Smooth muscle cell (in vitro differentiated cells): Measurements from ENCODE around the gene CCDC57. TPM values are rescaled to one million over a fixed set of nuclear protein-coding genes. Genes with fewer than 3 reads are reported as not detected.
A peak's percentile ranks its signal among the peaks of the same experiment; 100 is the strongest.

ENCODE experiments used
- DNase-seq: peaks from one replicate; lab custom pipeline; 2025; ENCODE audit not compliant: unreplicated experiment; lab: John Stamatoyannopoulos, UW
- H2AFZ ChIP-seq: fragments of 200-600 bp; sonication (generic); 2 replicates; pipeline ENCODE4 v1.6.0; 2016; ENCODE audit warnings: antibody characterized with exemption, low read depth, mild to moderate bottlenecking
- H3F3A ChIP-seq: fragments of 200-600 bp; sonication (generic); 2 replicates; pipeline ENCODE4 v1.6.0; 2017; ENCODE audit warnings: antibody characterized with exemption, low read depth
- H3K27ac ChIP-seq: fragments of 200-600 bp; sonication (generic); 2 replicates; pipeline ENCODE4 v1.5.1; 2016; ENCODE audit warnings: low read depth, mild to moderate bottlenecking
- H3K27me3 ChIP-seq: fragments of 200-600 bp; sonication (generic); 2 replicates; pipeline ENCODE4 v1.6.1; 2016; ENCODE audit warnings: low read depth, mild to moderate bottlenecking
- H3K36me3 ChIP-seq: fragments of 200-600 bp; sonication (generic); 2 replicates; pipeline ENCODE4 v1.5.1; 2016; ENCODE audit warnings: low read depth
- H3K4me1 ChIP-seq: fragments of 200-600 bp; sonication (generic); 2 replicates; pipeline ENCODE4 v1.5.1; 2016; ENCODE audit warnings: low read depth
- H3K4me2 ChIP-seq: fragments of 200-600 bp; sonication (generic); 2 replicates; pipeline ENCODE4 v1.6.0; 2016; ENCODE audit warnings: mild to moderate bottlenecking
- H3K4me3 ChIP-seq: fragments of 200-600 bp; sonication (generic); 2 replicates; pipeline ENCODE4 v1.5.1; 2016; ENCODE audit warnings: mild to moderate bottlenecking
- H3K79me2 ChIP-seq: fragments of 200-600 bp; sonication (generic); 2 replicates; pipeline ENCODE4 v1.6.0; 2016; ENCODE audit warnings: low read depth, mild to moderate bottlenecking
- H3K9ac ChIP-seq: fragments of 200-600 bp; sonication (generic); 2 replicates; pipeline ENCODE4 v1.6.0; 2016; ENCODE audit warnings: low read depth
- H3K9me3 ChIP-seq: fragments of 200-600 bp; sonication (generic); replicated peaks from 2 replicates; pipeline ENCODE4 v1.5.1; 2016; ENCODE audit warnings: low read depth
- H4K20me1 ChIP-seq: fragments of 200-600 bp; sonication (generic); 2 replicates; pipeline ENCODE4 v1.6.0; 2016; ENCODE audit warnings: low read depth
- WGBS: methylation state at CpG from one replicate; pipeline ENCODE4 v1.1.7; 2016; ENCODE audit warnings: low lambda C conversion rate; 5-methylcytosine and 5-hydroxymethylcytosine counted together
- polyA plus RNA-seq: library from polyadenylated mRNA; unstranded; fragments of >200 nt; fragmentation: Nextera tagmentation; extraction: Ambion mirVana; gene quantifications from 2 replicates; pipeline ENCODE4 v1.2.1, GENCODE V29; 2016
- total RNA-seq: library from RNA; depleted of rRNA; stranded (reverse); fragments of >200 nt; gene quantifications from 2 replicates; pipeline ENCODE4 v1.2.3, GENCODE V29; 2014
- TF ChIP-seq, protein P1 (sequence below): fragments of 200-600 bp; sonication (generic); IDR thresholded peaks from 2 replicates; pipeline ENCODE4 v1.5.1; 2017; ENCODE audit warnings: borderline replicate concordance, mild to moderate bottlenecking, antibody characterized with exemption; ENCODE audit not compliant: insufficient read depth, poor library complexity, severe bottlenecking

The CCDC57 gene
- total and polyA plus RNA-seq, 2 experiments from 2014 or later: 18.3 to 23.1 TPM

- no peaks in the 10 kb centered on the region for H3K27me3 ChIP-seq
- no peaks in the 10 kb centered on the region for H3F3A ChIP-seq
- H3K79me2 ChIP-seq: peaks cover 5% of the 10 kb centered on the region
- H3K4me1 ChIP-seq: peaks cover 6% of the 10 kb centered on the region
- TF ChIP-seq, protein P1, sequence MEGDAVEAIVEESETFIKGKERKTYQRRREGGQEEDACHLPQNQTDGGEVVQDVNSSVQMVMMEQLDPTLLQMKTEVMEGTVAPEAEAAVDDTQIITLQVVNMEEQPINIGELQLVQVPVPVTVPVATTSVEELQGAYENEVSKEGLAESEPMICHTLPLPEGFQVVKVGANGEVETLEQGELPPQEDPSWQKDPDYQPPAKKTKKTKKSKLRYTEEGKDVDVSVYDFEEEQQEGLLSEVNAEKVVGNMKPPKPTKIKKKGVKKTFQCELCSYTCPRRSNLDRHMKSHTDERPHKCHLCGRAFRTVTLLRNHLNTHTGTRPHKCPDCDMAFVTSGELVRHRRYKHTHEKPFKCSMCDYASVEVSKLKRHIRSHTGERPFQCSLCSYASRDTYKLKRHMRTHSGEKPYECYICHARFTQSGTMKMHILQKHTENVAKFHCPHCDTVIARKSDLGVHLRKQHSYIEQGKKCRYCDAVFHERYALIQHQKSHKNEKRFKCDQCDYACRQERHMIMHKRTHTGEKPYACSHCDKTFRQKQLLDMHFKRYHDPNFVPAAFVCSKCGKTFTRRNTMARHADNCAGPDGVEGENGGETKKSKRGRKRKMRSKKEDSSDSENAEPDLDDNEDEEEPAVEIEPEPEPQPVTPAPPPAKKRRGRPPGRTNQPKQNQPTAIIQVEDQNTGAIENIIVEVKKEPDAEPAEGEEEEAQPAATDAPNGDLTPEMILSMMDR: no peak
- peak overlapping the region; percentile 74 for H3K4me3 ChIP-seq
- WGBS: 60% methylated on average over 36 of the region's 36 CpGs
- no peaks in the 10 kb centered on the region for H3K36me3 ChIP-seq
- H2AFZ ChIP-seq: no peak overlapping the region
- peak overlapping the region; percentile 96 for H3K4me2 ChIP-seq
- peak overlapping the region; percentile 88 for H3K9ac ChIP-seq
- no peak for DNase-seq
- H3K9me3 ChIP-seq: no peaks in the 10 kb centered on the region
- no peak overlapping the region for H3K27ac ChIP-seq
- H4K20me1 ChIP-seq: no peaks in the 10 kb centered on the region
These were observed 148.0 kb downstream of the CCDC57 start for GRCh38 chr17:82064433-82065192.

DNA sequence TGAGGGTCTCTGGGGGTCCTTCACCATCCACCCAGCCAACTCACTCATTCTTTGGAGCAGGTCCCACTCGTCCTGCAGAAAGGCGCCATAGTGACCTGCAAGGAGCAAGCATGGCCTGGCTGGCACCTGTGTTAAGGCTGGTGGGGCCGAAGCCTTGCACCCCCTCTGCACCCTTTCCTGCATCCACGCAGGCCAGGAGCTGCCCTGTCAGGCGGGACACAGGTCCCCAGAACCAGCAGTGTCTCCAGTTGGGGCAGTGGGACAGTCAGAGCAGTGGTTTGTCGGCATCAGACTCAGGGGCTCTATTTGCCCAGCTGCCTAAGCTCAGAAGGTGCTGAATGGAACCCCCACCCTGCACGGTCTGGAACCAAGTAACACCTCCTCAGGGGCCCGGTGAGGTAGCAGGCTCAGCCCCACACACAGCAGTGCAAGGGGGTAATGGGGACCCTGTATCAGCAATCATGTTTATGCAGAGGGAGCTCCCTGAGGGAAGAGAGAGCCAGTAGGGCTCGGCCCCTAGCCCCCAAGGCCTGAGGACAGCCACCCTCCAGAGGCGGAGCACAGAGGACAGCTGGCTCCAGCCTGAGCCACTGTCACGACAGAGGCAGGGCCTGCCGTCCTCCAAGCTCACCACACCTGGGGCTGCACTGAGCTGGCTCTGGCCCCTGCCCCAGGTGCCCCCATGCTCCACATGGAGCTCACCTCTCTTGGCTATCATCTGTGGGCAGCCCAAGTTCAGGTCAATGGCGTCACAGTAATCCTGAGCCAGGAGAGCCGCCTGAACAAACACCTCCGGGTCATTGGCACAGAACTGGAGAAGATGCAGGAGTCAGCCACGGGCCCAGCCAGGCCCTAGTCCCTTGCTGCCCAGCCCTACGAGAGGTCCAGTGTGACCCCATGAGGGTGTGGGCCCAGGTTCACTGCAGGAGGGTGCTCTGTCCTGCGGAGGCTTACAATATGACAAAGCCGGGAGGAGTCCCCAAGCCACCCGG is 148.9 kb downstream of the CCDC57 start:
- Histone ChIP-seq H4K20me1 (no peaks in the 10 kb centered on the region), H3K4me3 (no peak overlapping the region)
- WGBS: 94% methylated on average over 20 of the region's 20 CpGs

GRCh38 chr17:82062984-82063368 is 149.7 kb downstream of the CCDC57 start:
- no peak overlapping the region for H2AFZ ChIP-seq
- H3K36me3 ChIP-seq: no peaks in the 10 kb centered on the region
- H3K4me2 ChIP-seq: no peak overlapping the region
- H3K27me3 ChIP-seq: no peaks in the 10 kb centered on the region
- 98% methylated on average over 9 of the region's 9 CpGs for WGBS
- no peak for DNase-seq
- no peak overlapping the region for H3K9ac ChIP-seq
- H3K27ac ChIP-seq: no peak overlapping the region
- H4K20me1 ChIP-seq: no peaks in the 10 kb centered on the region
- TF ChIP-seq, protein P1: no peak
- H3K4me1 ChIP-seq: peaks cover 6% of the 10 kb centered on the region
- H3K9me3 ChIP-seq: no peaks in the 10 kb centered on the region
- H3K79me2 ChIP-seq: peaks cover 5% of the 10 kb centered on the region
- no peak overlapping the region for H3K4me3 ChIP-seq
- no peaks in the 10 kb centered on the region for H3F3A ChIP-seq

More for the DNA sequence above, 148.9 kb downstream of the CCDC57 start:
- Histone ChIP-seq H3K9me3 (no peaks in the 10 kb centered on the region), H3K9ac (no peak overlapping the region), H3K4me2 (peak overlapping the region; percentile 96), H3K79me2 (peaks cover 5% of the 10 kb centered on the region), H3K36me3 (no peaks in the 10 kb centered on the region), H3K27me3 (no peaks in the 10 kb centered on the region), H2AFZ (no peak overlapping the region), H3K27ac (no peak overlapping the region), H3K4me1 (peaks cover 6% of the 10 kb centered on the region), H3F3A (no peaks in the 10 kb centered on the region)
- DNase-seq: no peak
- TF ChIP-seq, protein P1: no peak
